Activated naive CD8-positive, alpha-beta T cell treated with anti-CD3 and anti-CD28 coated beads, Interleukin-2, amount 50 U/mL, for 16 hours (primary cell): ENCODE measurements around the gene ITGB2.

ENCODE experiments used
- DNase-seq: peaks from one replicate; pipeline ENCODE4 v3.0.0-alpha.2; 2020; ENCODE audit warnings: low read depth, low spot score

Gene ITGB2

GRCh38 chr21:44920694-44921604 is at the start of gene ITGB2:
Gene ITGB2 (minus strand): TSS chr21:44920899. CDS start chr21:44910782, 10,117 bp downstream.
- no peak for DNase-seq

GRCh38 chr21:44969931-44970755 is 49.4 kb upstream of the ITGB2 start:
- DNase-seq, result no peak

GRCh38 chr21:44969066-44969670 is 48.5 kb upstream of the ITGB2 start:
- DNase-seq, result no peak

GRCh38 chr21:44967082-44968047 is 46.7 kb upstream of the ITGB2 start:
- DNase-seq, result no peak

GRCh38 chr21:44966135-44967081 is 45.7 kb upstream of the ITGB2 start:
- no peak for DNase-seq

- no peak for DNase-seq
Observed at GRCh38 chr21:44965251-44966022, 44.7 kb upstream of the ITGB2 start.

- no peak for DNase-seq
Observed at GRCh38 chr21:44964381-44964780, 43.7 kb upstream of the ITGB2 start.

GRCh38 chr21:44962403-44962966 is 41.8 kb upstream of the ITGB2 start:
- no peak for DNase-seq

GRCh38 chr21:44960141-44961092 is 39.7 kb upstream of the ITGB2 start:
- DNase-seq, result no peak

GRCh38 chr21:44959376-44960091 is 38.8 kb upstream of the ITGB2 start:
- DNase-seq, result no peak

GRCh38 chr21:44958471-44959191 is 37.9 kb upstream of the ITGB2 start:
- DNase-seq, result no peak

- no peak for DNase-seq
Observed at GRCh38 chr21:44957901-44958451, 37.3 kb upstream of the ITGB2 start.

- no peak for DNase-seq
Observed at GRCh38 chr21:44957047-44957831, 36.5 kb upstream of the ITGB2 start.

- DNase-seq, result no peak
Observed at GRCh38 chr21:44956356-44957046, 35.8 kb upstream of the ITGB2 start.

- DNase-seq, result no peak
Observed at GRCh38 chr21:44955798-44956175, 35.1 kb upstream of the ITGB2 start.
